Kidney epithelial cell (primary cell): Measurements from ENCODE around the gene JMJD1C. TPM values are rescaled to one million over a fixed set of nuclear protein-coding genes. Genes with fewer than 3 reads are reported as not detected.

Experiments used
- DNase-seq: peaks from one replicate; pipeline ENCODE4 v3.0.0-alpha.2; 2010; ENCODE audit warnings: low read depth
- H3K27me3 ChIP-seq: 2 replicates; pipeline ENCODE4 v1.6.0; 2011; ENCODE audit warnings: low read length; ENCODE audit not compliant: control insufficient read depth, insufficient read depth
- H3K36me3 ChIP-seq: 2 replicates; pipeline ENCODE4 v1.5.1; 2011; ENCODE audit warnings: low read length; ENCODE audit not compliant: control insufficient read depth, insufficient read depth
- H3K4me3 ChIP-seq: 2 replicates; pipeline ENCODE4 v1.5.1; 2011; ENCODE audit warnings: low read depth, mild to moderate bottlenecking, control low read depth, low read length
- CTCF ChIP-seq: IDR thresholded peaks from 2 replicates; pipeline ENCODE4 v1.5.1; 2011; ENCODE audit warnings: mild to moderate bottlenecking, moderate library complexity, low read length, control low read depth, inconsistent platforms; ENCODE audit not compliant: insufficient read depth, poor library complexity, severe bottlenecking
- total RNA-seq: library from RNA; depleted of rRNA; stranded (reverse); fragments of >200 nt; gene quantifications from 2 replicates; pipeline ENCODE4 v1.2.3, GENCODE V29; 2015

Gene JMJD1C
- 90.3 and 98.3 TPM in 2 replicates for total RNA-seq

GRCh38 chr10:63465293-63466143 lies at the start of gene JMJD1C:
JMJD1C (minus strand) TSS chr10:63465977; CDS start chr10:63465662, 315 bp downstream.
- H3K27me3 ChIP-seq = no peaks in the 10 kb centered on the region
- no peaks in the 10 kb centered on the region for H3K36me3 ChIP-seq
- peak within 1 kb of the TSS; percentile 99 for H3K4me3 ChIP-seq
- TF ChIP-seq CTCF = no peak
- no peak for DNase-seq

GRCh38 chr10:63515002-63515763 lies 49.4 kb upstream of the JMJD1C start:
- no peak for DNase-seq
- no peak overlapping the region for H3K4me3 ChIP-seq
- no peaks in the 10 kb centered on the region for H3K36me3 ChIP-seq
- no peaks in the 10 kb centered on the region for H3K27me3 ChIP-seq
- TF ChIP-seq CTCF = no peak

GRCh38 chr10:63506554-63506953 lies 40.8 kb upstream of the JMJD1C start:
- H3K36me3 ChIP-seq = no peaks in the 10 kb centered on the region
- DNase-seq = no peak
- H3K27me3 ChIP-seq = no peaks in the 10 kb centered on the region
- no peak overlapping the region for H3K4me3 ChIP-seq
- TF ChIP-seq CTCF = no peak

- H3K27me3 ChIP-seq = no peaks in the 10 kb centered on the region
- TF ChIP-seq CTCF = no peak
Observed at GRCh38 chr10:63505562-63505961, 39.8 kb upstream of the JMJD1C start.

GRCh38 chr10:63504145-63504881 lies 38.5 kb upstream of the JMJD1C start:
- no peak for DNase-seq
- Histone ChIP-seq H3K4me3 (no peak overlapping the region), H3K36me3 (no peaks in the 10 kb centered on the region), H3K27me3 (no peaks in the 10 kb centered on the region)
- no peak for TF ChIP-seq CTCF

More at GRCh38 chr10:63505562-63505961, 39.8 kb upstream of the JMJD1C start:
- H3K4me3 ChIP-seq = no peak overlapping the region
- DNase-seq = no peak
- no peaks in the 10 kb centered on the region for H3K36me3 ChIP-seq
